GM12878 (cell line): ENCODE measurements around the gene STK11. TPM values are rescaled to one million over a fixed set of nuclear protein-coding genes. Genes with fewer than 3 reads are reported as not detected.

Source experiments
- CEBPB ChIP-seq, 2 experiments: fragments of 150-350 bp in 1 of 2; IDR thresholded peaks; 2 replicates each; pipeline ENCODE4 v1.6.1; 2012 to 2014; ENCODE audit warnings: low read depth in 2 of 2, low read length in 2 of 2, borderline replicate concordance in 1 of 2, inconsistent platforms in 1 of 2
- CHD1 ChIP-seq: IDR thresholded peaks from 2 replicates; pipeline ENCODE4 v1.6.1; 2012; ENCODE audit warnings: low read depth, low read length, improper control_type of control experiment
- CTCF ChIP-seq, 3 experiments: IDR thresholded peaks in 2 of 3; conservative IDR thresholded peaks in 1 of 3; 2 replicates each; pipeline ENCODE4 v1.5.1; 2011; ENCODE audit warnings: low read depth in 3 of 3, low read length in 3 of 3, mild to moderate bottlenecking in 3 of 3, control low read depth in 2 of 3, moderate library complexity in 2 of 3, inconsistent platforms in 1 of 3, mixed read lengths in 1 of 3; ENCODE audit not compliant: control insufficient read depth in 2 of 3, insufficient read depth in 1 of 3; ENCODE audit errors: extremely low read depth in 1 of 3
- E4F1 ChIP-seq: fragments of 450-650 bp; IDR thresholded peaks from 2 replicates; pipeline ENCODE4 v1.6.1; 2018; ENCODE audit warnings: borderline replicate concordance, mild to moderate bottlenecking; ENCODE audit not compliant: partially characterized antibody
- EED ChIP-seq: sonication (generic); IDR thresholded peaks from 2 replicates; pipeline ENCODE4 v1.6.1; 2016; ENCODE audit warnings: antibody characterized with exemption, low read depth
- LARP7 ChIP-seq: fragments of 450-650 bp; IDR thresholded peaks from 2 replicates; pipeline ENCODE4 v1.6.1; 2017; ENCODE audit warnings: mild to moderate bottlenecking
- MTA2 ChIP-seq: fragments of 450-650 bp; IDR thresholded peaks from 2 replicates; pipeline ENCODE4 v1.6.1; 2016; ENCODE audit warnings: low read depth, mild to moderate bottlenecking, moderate library complexity
- NFYA ChIP-seq: IDR thresholded peaks from 2 replicates; pipeline ENCODE4 v1.6.1; 2011; ENCODE audit warnings: low read depth, mild to moderate bottlenecking, low read length, improper control_type of control experiment, borderline replicate concordance
- PKNOX1 ChIP-seq: fragments of 450-650 bp; IDR thresholded peaks from 2 replicates; pipeline ENCODE4 v1.6.1; 2016; ENCODE audit warnings: mild to moderate bottlenecking
- RELB ChIP-seq: fragments of 450-650 bp; IDR thresholded peaks from 2 replicates; pipeline ENCODE4 v1.6.1; 2017; ENCODE audit warnings: low read depth, mild to moderate bottlenecking, moderate library complexity
- USF2 ChIP-seq: IDR thresholded peaks from 2 replicates; pipeline ENCODE4 v1.6.1; 2011; ENCODE audit warnings: low read depth, low read length, improper control_type of control experiment, borderline replicate concordance
- WRNIP1 ChIP-seq: IDR thresholded peaks from 2 replicates; pipeline ENCODE4 v1.6.1; 2011; ENCODE audit warnings: low read depth, low read length, improper control_type of control experiment, borderline replicate concordance
- ZNF622 ChIP-seq: fragments of 450-650 bp; IDR thresholded peaks from 2 replicates; pipeline ENCODE4 v1.6.1; 2017; ENCODE audit warnings: mild to moderate bottlenecking, inconsistent platforms
- ZSCAN29 ChIP-seq: fragments of 450-650 bp; IDR thresholded peaks from 2 replicates; pipeline ENCODE4 v1.6.1; 2017; ENCODE audit warnings: mild to moderate bottlenecking, moderate library complexity
- polyA plus RNA-seq, 11 experiments: library from polyadenylated mRNA; depleted of rRNA in 4 of 11; unstranded in 6 of 11; stranded (reverse) in 5 of 11; fragments of >200 nt; fragmentation: Nextera tagmentation in 4 of 11; fragmentation: Illumina TruSeq in 1 of 11; extraction: Ambion mirVana in 4 of 11; extraction: Trizol in 1 of 11; gene quantifications; 1 replicate in 1 of 11; 2 replicates in 10 of 11; pipeline versions ENCODE4 v1.2.1 to v1.2.3, GENCODE V29; 2011 to 2016; ENCODE audit warnings: inconsistent platforms in 2 of 11, missing spikeins in 2 of 11, low read depth in 1 of 11
- total RNA-seq, 4 experiments: library from RNA; depleted of rRNA in 3 of 4; stranded (reverse); fragments of >200 nt in 3 of 4; fragmentation: Illumina TruSeq in 1 of 4; extraction: Trizol in 1 of 4; gene quantifications; 2 replicates each; pipeline versions ENCODE4 v1.2.1 to v1.2.3, GENCODE V29; 2013 to 2021
- TF ChIP-seq, protein P1 (sequence below): IDR thresholded peaks from 2 replicates; pipeline ENCODE4 v1.6.1; 2012; ENCODE audit warnings: improper control_type of control experiment, low read depth, low read length; ENCODE audit not compliant: insufficient replicate concordance

The STK11 gene
- total and polyA plus RNA-seq, 10 of the 15 experiments (the other 5 are each of a cell fraction or from before 2014, with no cell fraction given), result 0.33 to 71.0 (median 23.8) TPM

DNA sequence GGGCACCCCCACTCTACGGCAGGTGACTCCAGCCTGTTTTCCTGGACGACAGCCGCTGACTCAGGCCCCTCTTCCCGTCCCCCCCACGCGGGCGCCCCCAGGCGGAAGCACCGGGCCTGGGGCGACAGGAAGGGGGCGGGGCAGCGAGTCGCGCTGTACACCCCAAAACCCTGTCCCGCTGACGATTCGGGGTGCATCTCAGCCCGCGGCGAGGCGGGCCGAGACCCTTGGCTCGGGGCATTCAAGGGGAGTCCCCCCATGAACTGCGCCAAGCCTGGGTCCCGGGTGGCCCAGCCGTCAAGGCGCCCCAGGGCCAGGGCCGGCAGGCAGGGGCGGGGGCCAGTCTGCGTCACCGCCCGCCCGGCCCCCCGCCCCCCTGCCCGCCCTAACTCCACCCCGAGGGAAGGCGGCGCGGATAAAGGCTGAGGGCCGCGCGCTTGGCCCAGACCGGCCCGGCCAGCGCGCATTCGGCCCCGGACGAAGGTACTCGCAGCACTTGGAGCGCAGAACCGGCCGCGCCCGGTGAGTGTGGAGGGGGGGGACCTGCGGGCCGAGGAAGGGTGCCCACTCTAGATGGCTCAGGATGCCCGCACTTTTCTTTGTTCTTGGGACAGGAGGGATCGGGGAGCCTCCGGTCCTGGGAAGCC lies 42.7 kb downstream of the STK11 start, which contains the start of gene MIDN (continued):
- TF ChIP-seq NFYA, result no peak
- TF ChIP-seq, protein P1, sequence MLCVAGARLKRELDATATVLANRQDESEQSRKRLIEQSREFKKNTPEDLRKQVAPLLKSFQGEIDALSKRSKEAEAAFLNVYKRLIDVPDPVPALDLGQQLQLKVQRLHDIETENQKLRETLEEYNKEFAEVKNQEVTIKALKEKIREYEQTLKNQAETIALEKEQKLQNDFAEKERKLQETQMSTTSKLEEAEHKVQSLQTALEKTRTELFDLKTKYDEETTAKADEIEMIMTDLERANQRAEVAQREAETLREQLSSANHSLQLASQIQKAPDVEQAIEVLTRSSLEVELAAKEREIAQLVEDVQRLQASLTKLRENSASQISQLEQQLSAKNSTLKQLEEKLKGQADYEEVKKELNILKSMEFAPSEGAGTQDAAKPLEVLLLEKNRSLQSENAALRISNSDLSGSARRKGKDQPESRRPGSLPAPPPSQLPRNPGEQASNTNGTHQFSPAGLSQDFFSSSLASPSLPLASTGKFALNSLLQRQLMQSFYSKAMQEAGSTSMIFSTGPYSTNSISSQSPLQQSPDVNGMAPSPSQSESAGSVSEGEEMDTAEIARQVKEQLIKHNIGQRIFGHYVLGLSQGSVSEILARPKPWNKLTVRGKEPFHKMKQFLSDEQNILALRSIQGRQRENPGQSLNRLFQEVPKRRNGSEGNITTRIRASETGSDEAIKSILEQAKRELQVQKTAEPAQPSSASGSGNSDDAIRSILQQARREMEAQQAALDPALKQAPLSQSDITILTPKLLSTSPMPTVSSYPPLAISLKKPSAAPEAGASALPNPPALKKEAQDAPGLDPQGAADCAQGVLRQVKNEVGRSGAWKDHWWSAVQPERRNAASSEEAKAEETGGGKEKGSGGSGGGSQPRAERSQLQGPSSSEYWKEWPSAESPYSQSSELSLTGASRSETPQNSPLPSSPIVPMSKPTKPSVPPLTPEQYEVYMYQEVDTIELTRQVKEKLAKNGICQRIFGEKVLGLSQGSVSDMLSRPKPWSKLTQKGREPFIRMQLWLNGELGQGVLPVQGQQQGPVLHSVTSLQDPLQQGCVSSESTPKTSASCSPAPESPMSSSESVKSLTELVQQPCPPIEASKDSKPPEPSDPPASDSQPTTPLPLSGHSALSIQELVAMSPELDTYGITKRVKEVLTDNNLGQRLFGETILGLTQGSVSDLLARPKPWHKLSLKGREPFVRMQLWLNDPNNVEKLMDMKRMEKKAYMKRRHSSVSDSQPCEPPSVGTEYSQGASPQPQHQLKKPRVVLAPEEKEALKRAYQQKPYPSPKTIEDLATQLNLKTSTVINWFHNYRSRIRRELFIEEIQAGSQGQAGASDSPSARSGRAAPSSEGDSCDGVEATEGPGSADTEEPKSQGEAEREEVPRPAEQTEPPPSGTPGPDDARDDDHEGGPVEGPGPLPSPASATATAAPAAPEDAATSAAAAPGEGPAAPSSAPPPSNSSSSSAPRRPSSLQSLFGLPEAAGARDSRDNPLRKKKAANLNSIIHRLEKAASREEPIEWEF, result no peak
- no peak for TF ChIP-seq EED
- TF ChIP-seq CHD1, result no peak
- TF ChIP-seq WRNIP1, result no peak
- TF ChIP-seq USF2, result no peak
- 0 out of 2 replicates have a peak, but pooled peaks have one; percentile 31 for TF ChIP-seq RELB
- no peak for TF ChIP-seq E4F1
- no peak for TF ChIP-seq ZSCAN29
- no peak for TF ChIP-seq MTA2
- no peak for TF ChIP-seq ZNF622
- no peak for TF ChIP-seq CEBPB (IDR thresholded peaks at IDR 0.05; ENCODE audit: borderline replicate concordance in 1 of 2, low read depth in 2 of 2, low read length in 2 of 2)
- TF ChIP-seq LARP7, result no peak; the same call in 1 of the 2 replicates
- no peak for TF ChIP-seq PKNOX1
- peak; percentile 40 to 56 (median 46); a peak in 5 of 6 replicates for TF ChIP-seq CTCF (IDR thresholded peaks at IDR 0.05 in 2 of 3, conservative IDR thresholded peaks at IDR 0.05 in 1 of 3; ENCODE audit: control insufficient read depth in 2 of 3, extremely low read depth in 1 of 3, insufficient read depth in 1 of 3, low read depth in 3 of 3, low read length in 3 of 3)
